ENCODE measurements around the gene ATF2. TPM values are rescaled to one million over a fixed set of nuclear protein-coding genes. Genes with fewer than 3 reads are reported as not detected.

Gene ATF2
- total and polyA plus RNA-seq, 2 of the 13 experiments (the other 11 are each of a cell fraction or from before 2014, with no cell fraction given) = 91.6 to 95.1 TPM

DNA sequence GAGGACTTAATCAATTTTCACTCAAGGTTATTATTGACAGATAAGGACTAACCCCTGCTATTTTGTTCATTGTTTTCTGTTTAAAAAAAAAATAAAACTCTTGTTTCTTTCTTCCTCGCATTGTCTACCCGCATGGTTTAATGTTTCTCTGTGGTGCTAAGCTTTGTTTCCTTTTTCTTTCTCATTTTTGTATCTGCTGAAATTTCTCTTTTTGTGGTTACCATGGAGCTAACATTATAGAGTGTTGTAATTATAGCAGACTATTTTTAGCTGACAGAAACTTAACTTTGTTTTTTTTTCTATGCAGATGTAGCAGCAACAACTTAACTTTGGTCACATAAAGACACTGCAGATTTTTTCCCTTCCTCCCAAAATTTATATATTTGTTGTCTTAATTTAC is 119.7 kb downstream of the ATF2 start:
- Histone ChIP-seq H2AFZ (ENCODE audit: low read length) (no peak overlapping the region), H3K9me3 (ENCODE audit: low read length) (no peaks in the 10 kb centered on the region), H3K27ac (ENCODE audit: extremely low read length, insufficient read depth, low read length) (no peak overlapping the region), H3K4me3 (replicated peaks in 1 of 3; ENCODE audit: insufficient read depth in 1 of 3, low read depth in 2 of 3, low read length in 3 of 3) (no peak overlapping the region), H3K4me2 (ENCODE audit: low read depth, low read length) (no peak overlapping the region), H4K20me1 (ENCODE audit: insufficient read depth, low read length) (no peaks in the 10 kb centered on the region), H3K4me1 (ENCODE audit: insufficient read depth, low read length) (no peaks in the 10 kb centered on the region), H3K27me3 (ENCODE audit: control insufficient read depth in 1 of 2, insufficient read depth in 2 of 2, low read length in 2 of 2) (no peaks in the 10 kb centered on the region), H3K36me3 (replicated peaks in 1 of 2; ENCODE audit: control insufficient read depth in 1 of 2, insufficient read depth in 2 of 2, low read length in 2 of 2) (peaks cover 0 to 1% of the 10 kb centered on the region in 2 experiments; a peak in 1 of 5 replicates), H3K9ac (ENCODE audit: insufficient read depth, low read depth, low read length) (no peak overlapping the region), H3K79me2 (ENCODE audit: insufficient read depth, low read length) (no peaks in the 10 kb centered on the region)
- WGBS (ENCODE audit: low lambda C conversion rate) = 97% methylated on average over 2 of the region's 2 CpGs
- POLR2A ChIA-PET = no interaction called here
- intact Hi-C loops (cut with micrococcal nuclease; ENCODE audit: unreplicated experiment) (no loop called here), in situ Hi-C loops (cut with HindIII; ENCODE audit: extremely low pct_ligation_motif_present, low pct_unique_long_range_greater_than_20kb) (loop anchor here (25.0 kb wide), 1 partner anchor 239 kb away; no protein-coding TSS in a partner anchor)
- DNase-seq (ENCODE audit: low spot score) (no peak), FAIRE-seq (no peak), ATAC-seq (no peak)
- no TSS peak for BruUV-seq (replicated peaks)
- TF ChIP-seq KLF13 (CRISPR knock-in tag; IDR thresholded peaks at IDR 0.05) (no peak), ZSCAN12 (CRISPR knock-in tag; IDR thresholded peaks at IDR 0.05) (no peak), ZFAT (CRISPR knock-in tag; conservative IDR thresholded peaks at IDR 0.05) (no peak), NFIB (CRISPR knock-in tag; IDR thresholded peaks at IDR 0.05; ENCODE audit: borderline replicate concordance) (no peak), MED13 (CRISPR knock-in tag; IDR thresholded peaks at IDR 0.05) (no peak), CAMTA2 (CRISPR knock-in tag; IDR thresholded peaks at IDR 0.05; ENCODE audit: borderline replicate concordance) (no peak), AGO1 (IDR thresholded peaks at IDR 0.05; ENCODE audit: low read depth, low read length, poor library complexity, severe bottlenecking) (no peak), SP1 (IDR thresholded peaks at IDR 0.05) (no peak), SP1 (CRISPR knock-in tag; IDR thresholded peaks at IDR 0.05) (no peak), RAD21 (CRISPR knock-in tag; IDR thresholded peaks at IDR 0.05) (no peak)
- TF ChIP-seq, protein P1, sequence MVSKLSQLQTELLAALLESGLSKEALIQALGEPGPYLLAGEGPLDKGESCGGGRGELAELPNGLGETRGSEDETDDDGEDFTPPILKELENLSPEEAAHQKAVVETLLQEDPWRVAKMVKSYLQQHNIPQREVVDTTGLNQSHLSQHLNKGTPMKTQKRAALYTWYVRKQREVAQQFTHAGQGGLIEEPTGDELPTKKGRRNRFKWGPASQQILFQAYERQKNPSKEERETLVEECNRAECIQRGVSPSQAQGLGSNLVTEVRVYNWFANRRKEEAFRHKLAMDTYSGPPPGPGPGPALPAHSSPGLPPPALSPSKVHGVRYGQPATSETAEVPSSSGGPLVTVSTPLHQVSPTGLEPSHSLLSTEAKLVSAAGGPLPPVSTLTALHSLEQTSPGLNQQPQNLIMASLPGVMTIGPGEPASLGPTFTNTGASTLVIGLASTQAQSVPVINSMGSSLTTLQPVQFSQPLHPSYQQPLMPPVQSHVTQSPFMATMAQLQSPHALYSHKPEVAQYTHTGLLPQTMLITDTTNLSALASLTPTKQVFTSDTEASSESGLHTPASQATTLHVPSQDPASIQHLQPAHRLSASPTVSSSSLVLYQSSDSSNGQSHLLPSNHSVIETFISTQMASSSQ (IDR thresholded peaks at IDR 0.05; ENCODE audit: low read depth) = no peak
- TF ChIP-seq, protein P1 (CRISPR knock-in tag; IDR thresholded peaks at IDR 0.05; ENCODE audit: borderline replicate concordance) = no peak
- TF ChIP-seq, protein P2, sequence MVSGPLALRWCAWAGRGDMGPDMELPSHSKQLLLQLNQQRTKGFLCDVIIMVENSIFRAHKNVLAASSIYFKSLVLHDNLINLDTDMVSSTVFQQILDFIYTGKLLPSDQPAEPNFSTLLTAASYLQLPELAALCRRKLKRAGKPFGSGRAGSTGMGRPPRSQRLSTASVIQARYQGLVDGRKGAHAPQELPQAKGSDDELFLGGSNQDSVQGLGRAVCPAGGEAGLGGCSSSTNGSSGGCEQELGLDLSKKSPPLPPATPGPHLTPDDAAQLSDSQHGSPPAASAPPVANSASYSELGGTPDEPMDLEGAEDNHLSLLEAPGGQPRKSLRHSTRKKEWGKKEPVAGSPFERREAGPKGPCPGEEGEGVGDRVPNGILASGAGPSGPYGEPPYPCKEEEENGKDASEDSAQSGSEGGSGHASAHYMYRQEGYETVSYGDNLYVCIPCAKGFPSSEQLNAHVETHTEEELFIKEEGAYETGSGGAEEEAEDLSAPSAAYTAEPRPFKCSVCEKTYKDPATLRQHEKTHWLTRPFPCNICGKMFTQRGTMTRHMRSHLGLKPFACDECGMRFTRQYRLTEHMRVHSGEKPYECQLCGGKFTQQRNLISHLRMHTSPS (CRISPR knock-in tag; IDR thresholded peaks at IDR 0.05; ENCODE audit: low read depth) = no peak
- TF ChIP-seq, protein P3, sequence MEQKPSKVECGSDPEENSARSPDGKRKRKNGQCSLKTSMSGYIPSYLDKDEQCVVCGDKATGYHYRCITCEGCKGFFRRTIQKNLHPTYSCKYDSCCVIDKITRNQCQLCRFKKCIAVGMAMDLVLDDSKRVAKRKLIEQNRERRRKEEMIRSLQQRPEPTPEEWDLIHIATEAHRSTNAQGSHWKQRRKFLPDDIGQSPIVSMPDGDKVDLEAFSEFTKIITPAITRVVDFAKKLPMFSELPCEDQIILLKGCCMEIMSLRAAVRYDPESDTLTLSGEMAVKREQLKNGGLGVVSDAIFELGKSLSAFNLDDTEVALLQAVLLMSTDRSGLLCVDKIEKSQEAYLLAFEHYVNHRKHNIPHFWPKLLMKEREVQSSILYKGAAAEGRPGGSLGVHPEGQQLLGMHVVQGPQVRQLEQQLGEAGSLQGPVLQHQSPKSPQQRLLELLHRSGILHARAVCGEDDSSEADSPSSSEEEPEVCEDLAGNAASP (CRISPR knock-in tag; IDR thresholded peaks at IDR 0.05; ENCODE audit: borderline replicate concordance) = no peak
- CTCF ChIA-PET (ENCODE audit: low intra/inter-chr PET ratio, low total read pairs) = no interaction called here

All from HepG2 (cell line).